DOHH2 (cell line): ENCODE data around the gene CLSTN1.

ENCODE experiments used
- CTCF ChIP-seq: fragments of 200-600 bp; sonication (generic); IDR thresholded peaks from one replicate; pipeline ENCODE4 v1.5.1; 2014; ENCODE audit warnings: antibody characterized with exemption, mild to moderate bottlenecking, low read depth, low read length; ENCODE audit not compliant: poor library complexity, severe bottlenecking
- EZH2phosphoT487 ChIP-seq: fragments of 200-600 bp; sonication (generic); IDR thresholded peaks from 2 replicates; pipeline ENCODE4 v1.6.1; 2017; ENCODE audit warnings: borderline replicate concordance, mild to moderate bottlenecking, antibody characterized with exemption, low read length, moderate library complexity, mixed read lengths

GRCh38 chr1:9687120-9687873 is 136.5 kb downstream of the CLSTN1 start:
- TF ChIP-seq CTCF (peak; percentile 34), EZH2phosphoT487 (no peak)
